ENCODE data around the gene LCN6.
"Not testable (repeated sequence)": the region's sequence is repeated elsewhere in the genome, so short reads cannot be mapped to it uniquely, and the experiment has no call there.

LCN6 gene

DNA sequence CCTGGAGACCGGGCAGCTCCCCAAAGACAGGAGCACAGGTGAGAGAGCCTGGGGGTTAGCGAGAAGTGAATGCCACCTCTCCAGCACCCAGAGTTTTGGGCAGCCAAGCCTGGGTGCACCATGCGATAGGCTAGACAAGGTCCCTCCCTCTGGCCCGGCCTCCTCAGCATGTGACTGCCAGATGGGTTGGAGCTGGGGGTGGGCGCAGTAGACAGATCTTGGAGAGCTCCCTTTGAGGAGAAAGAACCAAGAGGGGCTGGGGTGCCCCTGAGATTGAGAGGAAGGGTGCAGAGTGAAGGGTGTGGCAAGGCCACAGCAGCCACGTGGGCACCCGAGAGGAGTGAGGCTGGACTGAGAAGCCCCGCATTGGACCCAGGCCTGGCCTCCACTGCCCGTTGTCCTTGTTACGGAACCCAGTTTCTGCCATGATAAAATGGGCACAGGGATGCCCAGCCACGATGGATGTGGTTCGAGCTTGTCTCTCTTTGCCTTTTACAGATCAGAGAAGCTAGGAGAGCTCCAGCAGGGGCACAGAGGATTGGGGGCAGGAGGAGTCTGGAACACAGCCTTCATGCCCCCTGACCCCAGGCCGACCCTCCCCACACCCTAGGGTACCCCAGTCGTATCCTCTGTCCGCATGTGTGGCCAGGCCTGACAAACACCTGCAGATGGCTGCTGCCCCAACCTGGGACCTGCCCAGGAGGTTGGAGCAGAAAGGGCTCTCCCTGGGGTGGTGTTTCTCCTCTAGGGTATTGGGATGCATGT is 44.2 kb upstream of the LCN6 start:
- no peak for DNase-seq (ENCODE audit: low read depth)
- peak overlapping the region; percentile 88 for H3K4me3 ChIP-seq (replicated peaks; ENCODE audit: low read depth, low read length)
- TF ChIP-seq, protein P1, sequence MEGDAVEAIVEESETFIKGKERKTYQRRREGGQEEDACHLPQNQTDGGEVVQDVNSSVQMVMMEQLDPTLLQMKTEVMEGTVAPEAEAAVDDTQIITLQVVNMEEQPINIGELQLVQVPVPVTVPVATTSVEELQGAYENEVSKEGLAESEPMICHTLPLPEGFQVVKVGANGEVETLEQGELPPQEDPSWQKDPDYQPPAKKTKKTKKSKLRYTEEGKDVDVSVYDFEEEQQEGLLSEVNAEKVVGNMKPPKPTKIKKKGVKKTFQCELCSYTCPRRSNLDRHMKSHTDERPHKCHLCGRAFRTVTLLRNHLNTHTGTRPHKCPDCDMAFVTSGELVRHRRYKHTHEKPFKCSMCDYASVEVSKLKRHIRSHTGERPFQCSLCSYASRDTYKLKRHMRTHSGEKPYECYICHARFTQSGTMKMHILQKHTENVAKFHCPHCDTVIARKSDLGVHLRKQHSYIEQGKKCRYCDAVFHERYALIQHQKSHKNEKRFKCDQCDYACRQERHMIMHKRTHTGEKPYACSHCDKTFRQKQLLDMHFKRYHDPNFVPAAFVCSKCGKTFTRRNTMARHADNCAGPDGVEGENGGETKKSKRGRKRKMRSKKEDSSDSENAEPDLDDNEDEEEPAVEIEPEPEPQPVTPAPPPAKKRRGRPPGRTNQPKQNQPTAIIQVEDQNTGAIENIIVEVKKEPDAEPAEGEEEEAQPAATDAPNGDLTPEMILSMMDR (IDR thresholded peaks at IDR 0.05; ENCODE audit: low read length, missing control alignments): no peak

DNA sequence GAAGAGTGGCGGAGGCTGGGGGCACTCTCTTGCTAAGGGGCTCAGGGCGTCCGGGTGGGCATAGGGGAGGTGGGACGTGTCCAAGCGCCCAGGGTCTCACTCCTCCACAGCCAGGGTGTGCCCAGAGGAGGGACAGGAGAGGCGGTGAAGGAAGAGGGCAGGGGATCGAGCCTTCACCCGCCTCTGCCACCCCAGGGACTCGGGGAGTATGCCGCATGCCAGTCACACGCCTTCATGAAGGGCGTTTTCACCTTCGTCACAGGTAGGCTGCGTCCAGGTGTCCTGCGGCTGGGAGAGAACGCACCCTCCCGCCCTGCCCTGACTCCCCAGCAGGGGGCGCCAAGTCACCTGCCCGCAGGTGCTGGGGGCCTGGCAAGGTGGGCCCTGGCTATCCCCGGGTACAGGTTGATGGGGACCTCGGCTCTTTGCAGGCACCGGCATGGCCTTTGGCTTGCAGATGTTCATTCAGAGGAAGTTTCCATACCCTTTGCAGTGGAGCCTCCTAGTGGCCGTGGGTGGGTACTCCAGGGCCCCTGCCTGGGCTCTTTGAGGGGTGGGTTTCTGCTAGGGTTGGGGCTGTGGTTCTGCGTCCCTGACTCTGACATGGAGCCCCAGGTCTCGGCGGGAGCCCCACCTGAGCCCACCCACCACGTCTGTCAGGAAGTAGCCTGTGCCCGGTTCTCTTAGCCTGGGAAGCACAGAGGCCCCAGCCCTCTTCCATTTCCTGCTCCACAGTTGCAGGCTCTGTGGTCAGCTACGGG is 43.4 kb upstream of the LCN6 start:
- H3K4me3 ChIP-seq (replicated peaks; ENCODE audit: low read depth, low read length): peak overlapping the region; percentile 88
- TF ChIP-seq, protein P1 (IDR thresholded peaks at IDR 0.05; ENCODE audit: low read length, missing control alignments): peak; percentile 87
- no peak for DNase-seq (ENCODE audit: low read depth)

DNA sequence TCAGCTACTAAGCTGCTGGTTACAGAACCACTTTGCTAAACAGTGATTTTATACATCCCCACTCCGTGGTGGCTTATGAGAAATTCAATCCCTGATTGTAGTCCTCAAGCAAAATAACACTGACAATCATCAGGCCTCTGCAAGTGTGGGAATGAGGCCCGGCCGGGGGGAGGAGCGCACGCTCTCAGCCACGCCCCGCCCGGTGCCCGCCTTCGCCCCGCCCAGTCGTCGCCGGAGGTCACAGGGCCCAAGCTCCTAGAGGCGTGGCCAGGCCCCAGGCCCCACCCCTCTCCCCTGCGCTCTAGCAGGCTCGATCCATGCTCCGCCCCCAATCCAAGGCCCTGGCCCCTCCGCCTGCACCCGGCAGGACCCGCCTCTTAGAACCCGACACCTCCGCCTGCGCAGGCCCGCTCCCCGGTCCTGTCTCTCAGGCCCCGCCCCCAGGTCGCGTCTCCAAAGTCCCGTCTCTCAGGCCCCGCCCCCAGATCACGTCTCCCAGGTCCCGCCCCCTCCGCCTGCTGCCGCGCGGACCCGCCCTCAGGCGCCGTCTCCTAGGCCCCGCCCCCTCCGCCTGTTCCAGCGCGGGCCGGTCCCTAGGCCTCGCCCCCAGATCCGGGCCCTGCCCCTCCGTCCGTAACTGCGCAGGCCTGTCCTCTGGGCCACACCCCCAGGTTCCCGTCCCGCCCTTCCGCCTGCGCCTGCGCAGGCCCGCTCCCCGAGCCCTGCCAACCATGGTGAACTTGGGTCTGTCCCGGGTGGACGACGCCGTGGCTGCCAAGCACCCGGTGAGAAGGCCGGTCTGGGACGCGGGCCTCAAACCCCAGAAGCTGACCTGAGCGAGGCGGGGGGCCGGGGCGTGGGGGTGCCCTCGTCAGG is 42.6 kb upstream of the LCN6 start, which contains the start of gene TMEM141:
TMEM141 (plus strand) TSS at position 705 of the 876 bp plus-strand sequence; CDS start at position 732, 27 bp downstream.
- peak; percentile 99 for DNase-seq (ENCODE audit: low read depth)
- H3K4me3 ChIP-seq (replicated peaks; ENCODE audit: low read depth, low read length): peak within 1 kb of the TSS; percentile 88
- TF ChIP-seq, protein P1 (IDR thresholded peaks at IDR 0.05; ENCODE audit: low read length, missing control alignments): no peak

DNA sequence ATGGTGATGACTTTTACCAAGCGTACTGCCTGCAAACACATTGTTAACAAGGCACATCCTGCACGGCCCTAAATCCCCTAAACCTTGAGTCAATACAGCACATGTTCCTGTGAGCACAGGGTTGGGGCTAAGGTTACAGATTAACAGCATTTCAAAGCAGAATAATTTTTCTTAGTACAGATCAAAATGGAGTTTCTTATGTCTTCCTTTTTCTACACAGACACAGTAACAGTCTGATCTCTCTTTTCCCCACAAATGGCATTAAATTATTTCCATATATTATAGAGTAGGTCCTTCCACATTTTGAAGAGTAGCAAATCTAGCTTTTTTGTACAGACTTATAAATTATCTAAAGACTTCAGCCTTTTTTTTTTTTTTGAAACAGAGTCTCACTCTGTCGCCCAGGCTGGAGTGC is 41.2 kb upstream of the LCN6 start:
- TF ChIP-seq, protein P1 (IDR thresholded peaks at IDR 0.05; ENCODE audit: low read length, missing control alignments): no peak
- no peak overlapping the region for H3K4me3 ChIP-seq (replicated peaks; ENCODE audit: low read depth, low read length)

DNA sequence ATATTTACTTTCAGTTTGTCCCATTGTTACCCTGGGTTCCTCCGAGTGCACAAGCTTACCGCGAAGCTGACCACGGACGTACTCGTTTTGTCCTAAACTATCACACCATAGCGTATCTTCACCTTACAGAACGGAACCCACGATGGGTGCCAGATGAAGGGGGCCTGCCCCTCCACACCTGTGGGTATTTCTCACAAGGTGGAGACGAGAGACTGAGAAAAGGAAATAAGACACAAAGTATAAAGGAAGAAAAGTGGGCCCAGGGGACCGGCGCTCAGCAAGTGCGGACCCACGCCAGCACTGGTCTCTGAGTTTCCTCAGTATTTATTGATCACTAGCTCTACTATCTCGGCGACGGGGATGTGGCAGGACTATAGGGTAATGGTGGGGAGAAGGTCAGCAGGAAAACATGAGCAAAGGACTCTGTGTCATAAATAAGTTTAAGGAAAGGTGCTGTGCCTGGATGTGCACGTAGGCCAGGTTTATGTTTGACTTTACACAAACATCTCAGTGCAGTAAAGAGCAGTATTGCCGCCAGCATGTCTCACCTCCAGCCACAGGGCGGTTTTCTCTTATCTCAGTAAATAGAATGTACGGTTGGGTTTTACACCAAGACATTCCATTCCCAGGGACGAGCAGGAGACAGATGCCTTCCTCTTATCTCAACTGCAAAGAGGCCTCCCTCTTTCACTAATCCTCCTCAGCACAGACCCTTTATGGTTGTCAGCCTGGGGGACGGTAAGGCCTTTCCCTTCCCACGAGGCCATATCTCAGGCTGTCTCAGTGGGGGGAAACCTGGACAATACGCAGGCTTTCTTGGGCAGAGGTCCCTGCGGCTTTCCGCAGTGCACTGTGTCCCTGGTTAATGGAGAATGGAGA is 40.6 kb upstream of the LCN6 start:
- not testable (repeated sequence) for H3K4me3 ChIP-seq (replicated peaks; ENCODE audit: low read depth, low read length); DNase-seq (ENCODE audit: low read depth)

More for the DNA sequence above, 41.2 kb upstream of the LCN6 start:
- no peak for DNase-seq (ENCODE audit: low read depth)

DNA sequence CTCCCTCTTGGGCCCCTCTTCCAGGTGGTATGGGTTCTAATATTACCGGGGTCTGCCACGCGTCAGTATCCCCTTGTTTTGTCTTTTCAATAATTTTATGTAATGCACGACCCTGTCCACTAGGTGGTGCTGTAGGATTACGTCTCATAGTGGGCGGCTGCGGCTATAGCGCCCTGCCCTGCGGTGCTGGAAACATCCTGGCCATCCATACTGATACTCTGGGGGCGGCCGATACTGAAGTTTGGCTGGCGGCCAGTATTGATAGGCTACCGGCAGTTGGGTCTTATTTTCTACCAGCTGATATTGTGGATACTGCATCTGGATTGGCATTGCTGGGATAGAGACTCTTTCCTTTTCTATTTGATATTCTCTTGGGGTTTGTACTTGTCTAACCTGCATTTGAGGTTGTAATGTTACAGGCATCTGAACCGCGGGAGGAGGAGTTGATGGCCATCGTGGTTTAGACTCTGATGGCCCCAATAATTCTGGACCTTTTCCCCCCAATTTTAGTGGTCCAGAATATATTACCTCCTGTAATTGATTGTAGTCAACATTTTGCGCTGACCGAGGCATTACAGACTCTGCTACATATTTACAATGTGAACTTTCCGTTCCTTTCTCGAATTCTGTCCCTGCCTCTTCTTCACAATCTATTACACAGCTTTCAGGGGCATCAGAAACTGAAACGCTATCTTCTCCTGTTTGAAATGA is 39.5 kb upstream of the LCN6 start:
- peak; percentile 68 for DNase-seq (ENCODE audit: low read depth)
- no peak overlapping the region for H3K4me3 ChIP-seq (replicated peaks; ENCODE audit: low read depth, low read length)
- TF ChIP-seq, protein P1 (IDR thresholded peaks at IDR 0.05; ENCODE audit: low read length, missing control alignments): peak; percentile 65

DNA sequence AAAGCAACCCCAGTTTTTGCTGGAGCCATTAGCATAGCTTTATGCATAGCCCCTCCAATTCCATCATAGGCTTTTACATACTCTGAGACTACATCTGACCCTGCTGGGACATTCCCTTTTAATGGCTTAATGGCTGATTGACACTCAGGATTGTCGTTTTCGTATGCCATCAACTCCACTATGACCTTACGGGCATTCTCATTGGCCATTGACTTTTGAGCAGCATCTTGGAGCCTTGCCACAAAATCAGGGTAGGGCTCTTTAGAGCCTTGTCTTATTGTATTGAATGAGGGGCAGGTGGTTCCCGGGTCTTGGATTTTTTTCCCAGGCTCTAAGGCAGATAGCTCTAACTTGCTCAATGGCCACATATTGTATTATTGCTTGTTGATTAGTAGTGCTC is 38.7 kb upstream of the LCN6 start:
- DNase-seq (ENCODE audit: low read depth); H3K4me3 ChIP-seq (replicated peaks; ENCODE audit: low read depth, low read length): not testable (repeated sequence)

Data from fibroblast of pulmonary artery (primary cell).